ENCODE measurements around the gene LHFPL6. TPM values are rescaled to one million over a fixed set of nuclear protein-coding genes. Genes with fewer than 3 reads are reported as not detected.
A peak's percentile ranks its signal among the peaks of the same experiment; 100 is the strongest.

LHFPL6 gene
- polyA plus RNA-seq, 1 donor: 31.4 TPM

DNA sequence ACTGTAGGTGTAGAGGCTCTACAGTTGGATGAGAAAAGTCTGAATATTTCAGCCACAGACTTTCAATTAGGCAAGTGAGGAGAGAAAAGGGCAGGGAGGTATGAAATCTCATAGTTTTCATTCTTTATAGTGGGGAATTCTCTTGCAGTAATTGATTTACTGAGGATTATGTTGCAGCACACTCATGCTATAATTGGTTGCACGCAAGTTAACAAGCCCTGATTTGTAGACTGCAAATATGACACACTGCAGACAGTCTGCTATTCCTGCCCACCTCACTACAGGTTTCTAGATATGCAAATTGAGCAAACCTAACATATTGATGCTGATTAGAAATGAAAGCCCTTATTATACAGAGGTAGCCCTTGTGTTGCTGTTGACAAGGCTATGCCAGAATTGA lies 139.4 kb downstream of the LHFPL6 start:
- no peak for DNase-seq

- no peak for DNase-seq
Observed at GRCh38 chr13:39462906-39463305, 140.1 kb downstream of the LHFPL6 start.

DNA sequence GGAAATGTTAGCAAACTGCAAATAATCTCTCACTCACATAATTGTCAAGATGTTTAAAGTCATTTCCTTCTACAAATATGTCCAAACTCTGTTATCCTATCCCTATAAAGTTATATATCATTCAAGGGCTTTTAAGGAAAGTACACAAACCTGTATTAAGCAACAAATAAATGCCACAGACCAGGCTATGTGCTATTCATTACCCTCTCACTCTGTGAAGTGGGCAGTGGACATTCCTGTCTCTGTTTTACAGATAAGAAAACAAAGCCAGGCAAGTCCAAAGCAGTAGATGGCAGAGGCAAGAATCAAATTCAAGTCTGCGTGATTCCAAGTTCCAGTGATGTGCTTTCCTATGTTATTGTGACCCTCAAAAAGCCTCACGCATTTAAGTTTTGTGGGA lies 140.6 kb downstream of the LHFPL6 start:
- DNase-seq: no peak

DNA sequence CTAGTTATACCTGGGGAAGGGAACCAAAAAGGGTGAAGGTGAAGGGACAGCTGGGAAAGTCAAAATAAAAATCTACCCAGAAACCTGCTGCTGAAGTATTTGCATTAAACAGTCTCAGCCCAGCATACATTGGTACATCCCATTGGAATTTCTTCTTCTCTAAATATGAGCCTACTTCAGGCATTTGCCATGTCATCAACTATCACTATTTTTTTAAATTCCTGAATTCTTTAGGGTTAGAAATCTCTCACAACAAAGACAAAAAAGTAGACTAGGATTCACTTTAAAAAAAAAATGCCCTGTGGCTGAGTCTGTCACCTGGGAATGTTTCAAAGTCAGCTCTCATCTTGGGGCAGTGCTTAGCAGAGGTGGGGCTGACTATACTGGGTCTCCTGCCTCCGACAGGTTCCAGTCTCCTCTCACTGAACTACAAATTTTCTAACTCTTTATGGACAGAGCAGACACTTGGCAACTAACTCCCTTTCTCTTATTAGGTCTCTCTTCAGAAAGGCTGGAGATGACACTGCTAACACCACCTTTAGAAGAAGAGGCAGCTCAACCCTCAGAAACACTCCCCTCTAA lies 141.2 kb downstream of the LHFPL6 start:
- no peak for DNase-seq

DNA sequence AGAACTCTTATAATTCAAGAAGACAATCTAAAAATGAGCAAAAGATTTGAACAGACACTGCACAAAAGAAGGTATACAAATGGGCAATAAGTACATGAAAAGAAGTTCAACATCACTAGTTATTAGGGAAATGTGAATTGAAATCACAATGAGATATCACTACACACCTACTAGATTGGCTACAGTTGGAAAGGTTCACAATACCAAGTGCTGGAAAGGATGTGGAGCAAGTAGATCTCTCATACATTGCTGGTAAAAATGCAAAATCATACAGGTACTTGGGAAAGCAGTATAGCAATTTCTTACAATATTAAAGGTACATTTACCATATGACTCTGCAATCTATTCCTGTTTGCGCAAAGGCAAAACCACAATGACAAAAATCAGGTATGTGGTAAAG lies 145.7 kb downstream of the LHFPL6 start:
- no peak for DNase-seq

- no peak for DNase-seq
Observed at GRCh38 chr13:39455521-39456175, 147.3 kb downstream of the LHFPL6 start.

- DNase-seq: no peak
Observed at GRCh38 chr13:39452834-39453233, 150.2 kb downstream of the LHFPL6 start.

- no peak for DNase-seq
Observed at GRCh38 chr13:39452417-39452816, 150.6 kb downstream of the LHFPL6 start.

- DNase-seq: no peak
Observed at GRCh38 chr13:39451860-39452301, 151.1 kb downstream of the LHFPL6 start.

- DNase-seq: no peak
Observed at GRCh38 chr13:39451301-39451700, 151.7 kb downstream of the LHFPL6 start.

GRCh38 chr13:39450176-39450575 lies 152.8 kb downstream of the LHFPL6 start:
- DNase-seq: no peak

- no peak for DNase-seq
Observed at GRCh38 chr13:39448834-39449233, 154.2 kb downstream of the LHFPL6 start.

DNA sequence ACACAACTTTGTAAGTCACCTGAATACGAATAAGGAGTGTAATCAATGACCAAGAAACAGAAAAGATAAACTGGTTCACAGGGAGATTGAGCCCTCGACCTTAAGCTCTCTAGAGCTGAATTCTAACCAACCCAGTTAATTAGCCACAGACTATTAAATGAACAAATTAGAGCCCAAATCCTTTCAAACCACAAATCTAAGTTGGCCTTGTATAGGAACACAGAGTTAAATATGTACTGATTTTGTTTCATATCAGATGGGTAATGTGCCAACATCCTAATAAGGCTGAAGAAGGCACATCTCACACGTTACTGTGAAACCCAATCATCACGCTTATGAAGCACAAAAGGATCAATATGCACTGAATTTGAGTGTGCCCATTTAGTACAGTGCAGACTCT lies 156.1 kb downstream of the LHFPL6 start:
- no peak for DNase-seq

- no peak for DNase-seq
Observed at GRCh38 chr13:39444866-39445265, 158.1 kb downstream of the LHFPL6 start.

GRCh38 chr13:39433651-39434050 lies 169.3 kb downstream of the LHFPL6 start:
- DNase-seq: no peak

GRCh38 chr13:39432196-39432595 lies 170.8 kb downstream of the LHFPL6 start:
- DNase-seq: no peak

DNA sequence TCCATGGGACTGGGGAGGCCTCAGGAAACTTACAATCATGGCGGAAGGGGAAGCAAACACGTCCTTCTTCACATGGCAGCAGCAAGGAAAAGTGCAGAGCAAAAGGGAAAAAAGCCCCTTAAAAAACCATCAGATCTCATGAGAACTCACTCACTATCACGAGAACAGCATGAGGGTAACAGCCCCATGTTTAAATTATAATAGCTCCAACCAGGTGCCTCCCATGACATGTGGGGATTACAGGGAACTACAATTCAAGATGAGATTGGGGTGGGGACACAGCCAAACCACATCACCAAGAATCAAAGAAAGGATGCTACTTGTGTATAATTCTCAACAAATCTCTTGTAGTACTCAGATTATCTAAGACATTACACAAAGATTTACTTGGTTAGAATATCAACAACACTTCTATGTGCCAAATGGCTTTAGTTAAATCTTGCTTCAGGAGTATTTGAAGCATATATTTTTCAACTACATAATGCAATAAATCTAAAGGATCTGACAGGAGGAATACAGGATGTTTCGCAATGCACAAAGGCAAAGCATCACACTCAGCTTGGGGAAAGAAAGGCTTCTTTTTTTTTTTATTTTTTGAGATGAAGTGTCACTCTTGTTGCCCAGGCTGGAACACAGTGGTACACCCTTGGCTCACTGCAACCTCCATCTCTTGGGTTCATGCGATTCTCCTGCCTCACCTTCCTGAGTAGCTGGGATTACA lies 180.0 kb downstream of the LHFPL6 start:
- no peak for DNase-seq

- no peak for DNase-seq
Observed at GRCh38 chr13:39419876-39420275, 183.1 kb downstream of the LHFPL6 start.

DNA sequence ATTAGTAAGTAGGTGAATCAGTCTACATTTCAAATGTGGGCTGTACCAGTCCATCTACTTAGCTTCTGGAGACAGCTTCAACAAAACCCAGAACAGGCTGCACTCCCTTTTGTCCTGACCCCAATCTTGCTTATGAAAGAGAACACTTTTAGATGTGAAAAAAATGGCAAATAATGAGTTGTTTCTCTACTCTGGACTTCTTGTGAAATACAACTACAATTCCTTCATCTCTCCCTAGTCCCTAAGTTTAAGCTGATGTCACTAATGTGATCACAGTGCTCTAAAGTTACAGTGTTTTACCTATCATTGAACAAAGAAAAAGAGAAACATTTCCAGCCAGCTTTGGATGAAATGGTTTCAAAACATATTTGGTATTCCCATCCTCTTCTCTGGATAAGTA lies 183.9 kb downstream of the LHFPL6 start:
- no peak for DNase-seq

GRCh38 chr13:39418424-39418823 lies 184.6 kb downstream of the LHFPL6 start:
- no peak for DNase-seq

GRCh38 chr13:39417643-39418042 lies 185.3 kb downstream of the LHFPL6 start:
- no peak for DNase-seq

DNA sequence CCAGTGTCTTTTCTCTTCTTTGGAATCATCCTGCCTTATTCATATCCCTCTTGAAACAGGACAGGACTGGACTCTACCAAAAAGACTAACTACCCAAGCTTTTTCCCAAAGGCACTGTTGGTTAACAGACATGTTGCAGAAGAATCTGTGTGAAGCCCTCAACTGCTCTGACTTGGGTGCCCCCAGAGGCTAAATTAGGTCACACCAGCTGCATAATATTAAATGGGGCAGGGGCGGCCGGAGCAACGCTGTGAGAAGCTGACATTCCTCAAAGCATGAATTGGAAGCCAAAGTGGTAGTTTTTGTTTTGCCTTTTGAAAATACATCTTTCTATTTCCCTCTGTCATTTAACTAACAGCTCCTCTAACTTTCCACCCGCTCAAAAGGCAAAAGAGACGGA lies 185.9 kb downstream of the LHFPL6 start:
- no peak for DNase-seq

DNA sequence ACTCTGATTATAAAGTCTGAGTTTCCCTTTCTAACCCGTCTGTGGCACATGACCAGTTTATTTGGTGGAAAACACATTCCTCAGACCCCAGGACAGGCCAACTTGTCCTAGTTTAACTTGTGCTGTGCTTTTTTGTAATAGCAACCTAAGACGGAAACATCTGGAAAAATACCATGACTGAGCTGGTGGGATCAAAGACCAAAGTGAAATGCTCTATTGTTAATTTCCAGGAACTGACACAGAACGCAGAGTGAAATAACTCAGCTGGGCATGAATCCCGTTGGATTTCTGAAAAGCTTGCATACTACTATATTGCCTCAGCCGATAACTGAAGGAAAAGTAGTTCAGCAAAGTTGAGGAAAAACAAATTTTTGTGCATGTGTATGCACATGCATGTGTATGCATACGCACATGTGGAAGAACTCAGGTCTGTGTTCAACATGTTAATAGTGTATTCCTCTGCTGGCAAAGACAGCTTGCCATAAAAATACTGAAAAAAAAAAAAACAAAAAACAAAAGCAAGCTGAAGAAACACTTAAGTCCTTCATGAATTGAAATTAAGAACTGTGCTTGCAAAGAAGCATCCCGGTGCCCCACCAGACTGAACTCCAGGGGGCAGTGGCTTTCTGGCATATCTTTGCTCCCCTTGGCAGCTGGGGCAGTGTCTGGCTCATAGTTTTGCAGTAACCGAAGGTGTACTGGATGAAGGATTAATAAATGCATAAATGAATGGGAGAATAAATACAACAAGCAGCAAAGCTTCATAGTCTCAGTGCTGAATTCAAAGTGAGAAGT lies 187.8 kb downstream of the LHFPL6 start:
- peak; percentile 31 for DNase-seq

Measured in left kidney (tissue), 2 donors.